CD4-positive, alpha-beta T cell treated with Interleukin-15 for 1 hour (primary cell): ENCODE results near the gene MRPL43.
"Not testable (repeated sequence)": the region's sequence is repeated elsewhere in the genome, so short reads cannot be mapped to it uniquely, and the experiment has no call there.

Experiments
- DNase-seq: peaks from one replicate; pipeline ENCODE4 v3.0.0-alpha.2; 2020

MRPL43 gene

DNA sequence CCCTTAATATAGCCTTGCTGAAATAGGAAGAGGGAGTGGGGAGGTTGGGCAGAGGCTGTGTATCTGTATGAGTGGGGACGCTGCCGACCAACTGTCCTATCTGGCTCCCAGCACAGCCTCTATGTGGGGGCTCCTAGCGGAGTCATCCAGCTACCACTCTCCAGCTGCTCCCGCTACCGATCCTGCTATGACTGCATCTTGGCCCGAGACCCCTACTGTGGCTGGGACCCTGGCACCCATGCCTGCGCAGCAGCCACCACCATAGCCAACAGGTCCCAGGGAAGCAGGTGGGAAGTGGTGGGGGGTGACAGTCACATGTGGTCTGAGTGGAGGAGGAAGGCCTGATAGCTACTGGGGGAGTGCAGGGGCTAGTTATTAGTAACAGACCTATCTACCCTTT lies 6.6 kb downstream of the MRPL43 start:
- no peak for DNase-seq

DNA sequence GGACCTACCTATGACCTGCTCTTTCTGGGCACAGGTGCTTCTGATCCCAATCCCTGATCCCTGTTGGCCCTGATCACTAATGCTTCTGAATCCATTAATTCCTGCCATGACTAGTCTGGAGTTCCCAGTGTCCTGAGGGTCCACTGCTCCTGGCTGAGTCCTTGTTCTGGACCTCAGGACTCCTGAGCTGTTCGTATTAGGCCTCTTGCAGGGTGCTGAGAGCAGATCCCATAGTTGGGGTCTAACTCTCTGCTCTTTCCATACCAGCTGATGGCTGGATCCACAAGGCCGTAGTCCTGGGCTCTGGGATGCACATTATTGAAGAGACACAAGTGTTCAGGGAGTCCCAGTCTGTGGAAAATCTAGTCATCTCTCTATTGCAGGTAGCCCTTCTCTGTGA lies 7.0 kb downstream of the MRPL43 start:
- no peak for DNase-seq

DNA sequence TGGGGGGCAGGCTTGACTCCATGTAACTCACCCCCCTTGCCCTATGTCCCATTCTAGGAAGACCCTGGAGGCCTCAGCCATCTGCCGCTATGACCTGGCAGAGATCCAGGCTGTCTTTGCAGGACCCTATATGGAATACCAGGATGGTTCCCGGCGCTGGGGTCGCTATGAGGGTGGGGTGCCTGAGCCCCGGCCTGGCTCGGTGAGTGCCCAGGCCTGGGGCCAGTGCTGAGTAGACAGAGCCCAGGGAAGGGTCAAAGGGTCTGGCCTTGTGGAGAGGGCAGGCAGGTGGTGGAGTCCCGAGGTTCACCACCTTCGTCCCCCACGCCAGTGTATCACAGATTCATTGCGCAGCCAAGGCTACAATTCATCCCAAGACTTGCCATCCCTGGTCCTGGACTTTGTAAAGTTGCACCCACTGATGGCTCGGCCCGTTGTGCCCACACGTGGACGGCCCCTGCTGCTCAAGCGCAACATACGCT lies 7.5 kb downstream of the MRPL43 start:
- DNase-seq, result no peak

DNA sequence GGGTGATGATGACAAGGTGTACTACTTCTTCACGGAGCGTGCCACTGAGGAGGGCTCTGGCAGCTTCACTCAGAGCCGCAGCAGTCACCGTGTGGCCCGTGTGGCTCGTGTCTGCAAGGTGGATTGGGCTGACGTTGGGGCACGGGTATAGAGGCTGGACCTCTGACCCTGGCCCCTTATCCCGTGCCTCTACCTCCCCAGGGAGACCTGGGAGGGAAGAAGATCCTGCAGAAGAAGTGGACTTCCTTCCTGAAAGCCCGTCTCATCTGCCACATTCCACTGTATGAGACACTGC lies 8.4 kb downstream of the MRPL43 start:
- DNase-seq, result no peak

DNA sequence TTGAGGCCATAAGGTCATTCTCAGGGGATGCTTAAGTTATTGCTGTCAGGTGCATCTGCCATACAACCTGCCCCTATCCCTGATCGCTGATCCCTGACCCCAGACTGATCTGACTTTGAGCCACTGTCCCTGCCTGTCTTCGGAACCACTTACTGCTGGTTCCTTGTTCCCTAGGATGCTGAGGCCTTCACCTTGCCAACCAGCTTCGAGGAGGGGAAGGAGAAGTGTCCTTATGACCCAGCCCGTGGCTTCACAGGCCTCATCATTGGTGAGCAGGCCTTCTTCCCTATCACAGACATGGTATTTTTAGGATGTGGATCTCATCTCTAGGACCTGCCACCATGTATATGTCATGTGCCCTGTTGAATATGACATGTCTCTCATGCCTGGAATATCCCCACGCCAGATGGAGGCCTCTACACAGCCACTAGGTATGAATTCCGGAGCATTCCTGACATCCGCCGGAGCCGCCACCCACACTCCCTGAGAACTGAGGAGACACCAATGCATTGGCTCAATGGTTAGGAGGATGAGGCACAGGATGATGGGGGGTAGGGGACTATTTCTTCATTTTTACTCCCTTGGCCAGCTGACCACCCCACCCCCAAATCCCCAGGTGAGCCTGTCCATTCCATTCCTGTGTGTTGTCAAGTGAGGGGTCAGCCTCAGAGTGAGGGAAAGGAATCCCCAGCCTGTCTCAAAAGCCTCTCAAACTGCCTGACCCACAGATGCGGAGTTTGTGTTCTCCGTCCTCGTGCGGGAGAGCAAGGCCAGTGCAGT lies 9.0 kb downstream of the MRPL43 start:
- no peak for DNase-seq

DNA sequence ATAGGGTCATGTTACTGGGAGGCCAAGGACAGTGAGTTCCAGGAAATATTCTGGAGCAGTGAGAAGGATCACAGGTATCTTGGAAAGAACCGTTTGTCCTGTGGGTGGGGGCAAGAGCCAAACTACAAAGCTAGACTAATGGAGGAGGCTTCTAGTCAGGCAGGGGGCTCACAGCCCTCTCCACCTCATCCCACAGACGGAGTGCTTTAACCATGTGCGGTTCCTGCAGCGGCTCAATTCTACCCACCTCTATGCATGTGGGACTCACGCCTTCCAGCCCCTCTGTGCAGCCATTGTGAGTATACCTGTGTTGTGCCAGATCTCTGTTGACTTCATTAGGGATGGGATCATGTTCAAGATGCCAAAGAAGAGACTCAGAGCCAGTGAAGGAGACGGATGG lies 9.9 kb downstream of the MRPL43 start:
- DNase-seq, result no peak

DNA sequence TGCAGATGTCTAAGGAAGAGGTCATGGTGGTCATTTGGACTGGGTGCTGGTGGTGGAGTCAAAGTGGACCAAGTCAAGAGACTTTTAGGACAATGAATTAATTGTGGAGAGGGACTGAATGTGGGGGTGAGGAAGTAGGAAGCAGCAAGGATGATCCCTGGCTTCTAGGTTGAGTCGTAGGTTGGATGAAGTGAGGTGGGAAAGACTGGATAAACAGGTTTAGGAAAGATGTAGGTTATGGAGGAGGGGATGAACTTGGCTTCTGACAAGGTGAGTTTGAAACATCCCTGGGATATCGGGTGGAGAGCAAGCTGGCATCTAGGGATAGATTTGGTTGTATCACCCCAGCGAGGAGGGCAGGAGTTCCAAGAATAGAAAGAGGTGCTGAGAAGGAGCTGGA lies 10.4 kb downstream of the MRPL43 start:
- DNase-seq, result no peak

DNA sequence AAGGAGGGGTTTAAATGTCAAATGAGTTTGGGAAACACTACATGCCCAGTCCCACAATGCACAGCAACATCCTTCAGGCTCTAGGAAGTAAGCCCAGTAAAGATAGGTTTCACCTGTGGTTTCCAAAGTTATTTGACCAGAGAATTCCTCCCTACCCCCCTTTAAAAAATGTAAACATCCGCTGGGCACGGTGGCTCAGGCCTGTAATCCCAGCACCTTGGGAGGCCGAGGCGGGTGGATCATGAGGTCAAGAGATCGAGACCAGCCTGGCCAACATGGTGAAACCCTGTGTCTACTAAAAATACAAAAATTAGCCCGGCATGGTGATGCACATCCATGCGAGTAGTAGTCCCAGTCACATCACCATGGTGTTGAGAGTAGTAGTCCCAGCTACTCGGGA lies 11.9 kb downstream of the MRPL43 start:
- not testable (repeated sequence) for DNase-seq

DNA sequence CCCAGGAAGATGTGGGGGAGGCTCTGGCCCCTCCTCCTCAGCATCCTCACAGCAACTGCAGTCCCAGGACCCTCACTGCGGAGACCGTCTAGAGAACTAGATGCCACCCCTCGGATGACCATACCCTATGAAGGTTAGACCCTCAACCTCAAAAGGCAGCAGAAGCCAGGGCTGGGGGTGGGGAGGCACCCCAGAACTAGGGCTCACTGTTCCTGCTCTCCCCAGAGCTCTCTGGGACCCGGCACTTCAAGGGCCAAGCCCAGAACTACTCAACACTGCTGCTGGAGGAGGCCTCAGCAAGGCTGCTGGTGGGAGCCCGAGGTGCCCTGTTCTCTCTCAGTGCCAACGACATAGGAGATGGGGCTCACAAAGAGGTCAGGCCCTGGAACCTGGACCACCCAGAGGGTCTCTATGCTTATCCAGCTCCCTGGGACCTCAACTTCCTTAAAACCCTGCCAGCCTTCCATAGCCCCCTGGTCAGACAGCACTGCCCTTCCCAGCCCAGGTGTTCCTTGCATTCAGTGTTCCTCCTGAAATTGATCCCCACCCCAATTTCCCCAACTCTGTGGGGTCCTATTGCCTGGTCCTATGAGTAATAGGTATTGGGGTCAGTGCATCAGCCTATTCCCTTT lies 14.3 kb downstream of the MRPL43 start:
- no peak for DNase-seq

DNA sequence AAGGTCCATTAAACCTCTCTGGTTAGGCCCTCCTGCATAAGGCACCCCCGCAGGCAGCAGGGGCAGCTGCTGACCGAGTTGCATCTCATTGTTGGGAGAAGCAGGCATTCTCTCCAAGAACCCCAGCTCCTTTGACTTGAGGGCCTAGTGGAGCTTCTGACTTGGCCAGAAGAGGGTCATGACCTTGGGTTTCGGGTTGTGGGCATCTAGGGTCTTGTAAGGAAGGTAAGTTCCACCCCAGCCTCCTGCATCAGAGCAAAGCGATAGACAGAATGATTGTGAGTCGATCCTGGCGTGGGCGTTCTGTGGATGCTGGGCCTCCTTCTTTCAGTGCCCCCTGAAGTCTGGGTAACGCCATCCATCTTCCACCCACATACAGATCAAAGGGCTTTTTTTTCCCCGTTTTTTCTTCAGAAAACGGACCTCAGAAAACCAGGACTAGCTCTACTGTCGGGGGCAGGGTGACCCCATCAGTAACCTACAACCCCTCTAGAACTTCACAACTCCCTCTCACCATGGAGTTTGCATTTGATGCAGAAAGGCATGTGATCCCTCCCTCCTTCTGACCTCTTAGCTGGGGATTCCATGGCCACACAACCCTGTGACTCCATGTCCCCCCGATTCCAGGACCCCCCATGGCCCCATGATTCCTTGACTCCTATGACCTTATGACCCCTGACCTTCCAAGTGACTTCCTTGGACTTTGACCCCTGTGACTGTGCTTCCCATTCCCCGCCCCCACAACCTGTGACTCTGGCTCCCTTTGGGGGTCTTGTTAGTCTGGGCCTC lies 15.0 kb downstream of the MRPL43 start:
- no peak for DNase-seq

DNA sequence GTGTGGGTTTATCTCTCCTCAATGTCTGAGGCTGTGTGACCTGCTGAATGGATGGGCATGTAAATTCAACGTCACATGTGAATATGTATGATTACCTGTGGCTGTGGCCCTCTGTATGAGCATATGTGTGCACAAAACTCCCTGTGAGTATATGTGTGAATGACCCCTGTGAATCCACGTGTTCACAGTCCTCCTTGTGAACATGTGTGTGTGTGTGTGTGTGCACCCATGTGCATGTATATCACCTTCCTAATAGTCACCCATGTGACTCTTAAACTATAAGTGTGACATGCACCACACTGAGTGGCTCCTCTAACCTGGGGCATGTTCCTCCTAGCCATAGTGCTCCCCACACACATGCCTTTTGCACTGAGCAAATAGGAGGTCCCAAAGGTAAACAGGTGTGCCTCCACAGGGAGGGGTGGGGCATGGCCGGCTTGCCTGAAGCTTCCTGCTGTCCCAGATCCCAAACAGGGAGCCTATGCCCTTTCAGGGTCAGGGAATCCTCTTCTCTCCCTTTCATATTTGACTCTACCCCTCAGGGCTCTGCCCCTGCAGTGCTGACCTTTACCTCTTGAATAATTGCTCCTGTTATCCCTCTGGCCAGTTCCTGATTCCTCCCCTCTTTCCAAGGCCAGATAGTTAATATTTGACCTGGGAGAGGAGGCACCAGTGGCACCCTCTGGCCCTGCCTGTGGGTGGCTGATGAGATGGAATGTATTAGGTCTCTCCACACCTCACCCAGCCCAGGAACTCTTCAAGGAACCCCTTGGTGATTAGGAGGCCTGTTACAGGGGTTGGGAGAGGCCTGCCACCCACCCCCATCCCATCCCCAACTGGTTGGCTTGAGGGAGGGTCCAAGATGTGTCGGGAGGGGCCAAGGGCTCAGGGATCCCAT lies 16.1 kb downstream of the MRPL43 start:
- no peak for DNase-seq

DNA sequence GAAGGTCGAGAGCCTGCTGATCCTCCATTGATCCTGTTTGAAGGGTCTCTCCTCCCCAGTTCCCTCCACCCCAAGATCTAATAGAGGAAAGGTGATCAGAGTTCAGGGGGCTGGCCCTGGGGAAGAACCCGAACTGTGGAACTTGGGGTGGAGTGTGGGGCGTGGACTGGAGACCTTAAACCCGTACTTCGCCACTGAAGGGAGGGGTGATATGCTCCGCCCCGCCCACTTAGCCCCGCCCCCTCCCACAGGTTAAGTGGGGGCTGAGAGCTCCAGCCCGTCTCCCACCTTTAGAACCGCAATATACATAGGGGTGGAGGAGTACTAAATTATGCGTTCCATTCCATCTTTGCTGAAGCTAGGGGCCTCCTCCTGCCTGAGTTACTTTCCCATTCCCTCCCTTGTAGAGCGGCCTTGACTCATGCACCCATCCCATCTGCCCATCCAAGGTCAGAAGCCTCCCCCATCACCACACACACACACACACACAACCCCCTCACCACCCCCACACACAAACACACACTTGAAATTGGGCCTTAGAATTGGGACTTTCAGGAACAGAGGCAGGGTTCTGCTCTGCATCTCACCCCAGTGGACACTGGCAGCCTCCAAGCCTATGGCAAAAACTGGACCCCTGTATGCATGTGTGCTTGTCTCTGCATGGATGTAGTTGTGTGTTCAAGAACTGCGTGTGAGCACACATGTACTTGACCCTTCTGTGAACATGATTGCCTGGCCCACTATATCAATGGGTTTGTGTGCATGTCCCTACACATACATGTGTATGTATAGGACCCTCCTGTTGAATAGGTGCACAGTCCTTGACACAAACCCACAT lies 17.0 kb downstream of the MRPL43 start:
- peak; percentile 55 for DNase-seq

DNA sequence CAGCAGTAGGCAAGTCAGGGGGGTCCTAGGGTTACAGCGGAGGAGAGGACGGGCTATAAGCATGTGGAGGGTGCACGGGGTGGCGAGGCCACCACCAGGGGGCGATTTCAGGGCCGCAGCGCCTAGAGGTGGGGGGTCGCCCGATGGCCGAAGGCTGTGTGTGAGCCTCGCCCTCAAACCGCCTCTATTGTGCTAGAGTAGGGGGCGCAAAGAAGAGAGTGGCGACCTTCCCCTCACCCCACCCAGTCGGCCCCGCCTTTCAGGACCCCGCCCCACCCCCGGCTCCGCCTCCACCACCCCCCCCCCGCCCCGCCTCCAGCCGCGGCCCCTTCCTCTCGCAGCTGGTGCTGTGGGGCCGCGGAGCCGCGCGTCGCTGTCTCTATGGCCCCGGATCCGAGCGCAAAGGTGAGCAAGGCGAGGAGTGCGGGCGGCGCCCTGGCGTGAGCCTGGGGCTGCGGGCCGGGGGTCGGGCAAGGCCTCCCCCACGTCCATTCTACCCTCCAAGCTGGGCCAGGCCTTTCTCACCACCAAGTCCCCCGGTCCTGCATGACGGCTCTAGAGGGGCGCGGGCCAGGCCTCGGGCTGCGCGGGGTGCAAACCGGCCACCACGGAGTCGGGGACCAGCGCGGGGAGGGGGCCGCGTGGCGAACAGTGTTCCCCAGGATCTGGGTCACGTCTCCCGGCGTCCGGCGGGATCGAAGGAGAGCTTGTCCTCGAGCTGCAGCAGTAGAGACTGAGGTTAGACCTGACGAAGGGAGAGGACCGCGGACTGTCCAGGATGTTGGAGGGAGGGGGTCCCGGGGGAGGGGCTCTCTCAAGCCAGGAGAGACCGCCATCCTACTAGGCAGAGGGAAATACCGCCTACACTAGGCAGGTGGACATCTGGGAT lies 17.9 kb downstream of the MRPL43 start, which contains the start of gene SEMA4G:
Gene SEMA4G (plus strand): TSS at position 318 of the 889 bp plus-strand sequence. CDS start 3,409 bp downstream, outside the sequence.
- DNase-seq, result peak; percentile 41

DNA sequence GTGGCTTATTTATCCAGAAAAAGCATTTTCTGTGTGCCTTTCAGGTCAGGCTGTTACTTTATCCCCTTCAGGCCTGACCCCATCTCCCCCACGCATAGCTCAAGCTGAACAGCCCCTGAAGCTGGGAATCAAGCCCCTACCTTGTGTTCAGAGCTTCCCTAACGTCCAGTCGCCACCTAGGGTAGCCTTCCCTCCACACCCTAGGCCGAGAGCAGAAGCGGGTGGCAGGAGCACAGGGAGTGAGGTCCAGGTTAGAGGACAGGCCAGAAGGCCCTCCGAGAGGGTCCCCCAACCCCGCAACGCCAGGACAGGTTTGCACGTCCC lies 18.5 kb downstream of the MRPL43 start:
- no peak for DNase-seq

DNA sequence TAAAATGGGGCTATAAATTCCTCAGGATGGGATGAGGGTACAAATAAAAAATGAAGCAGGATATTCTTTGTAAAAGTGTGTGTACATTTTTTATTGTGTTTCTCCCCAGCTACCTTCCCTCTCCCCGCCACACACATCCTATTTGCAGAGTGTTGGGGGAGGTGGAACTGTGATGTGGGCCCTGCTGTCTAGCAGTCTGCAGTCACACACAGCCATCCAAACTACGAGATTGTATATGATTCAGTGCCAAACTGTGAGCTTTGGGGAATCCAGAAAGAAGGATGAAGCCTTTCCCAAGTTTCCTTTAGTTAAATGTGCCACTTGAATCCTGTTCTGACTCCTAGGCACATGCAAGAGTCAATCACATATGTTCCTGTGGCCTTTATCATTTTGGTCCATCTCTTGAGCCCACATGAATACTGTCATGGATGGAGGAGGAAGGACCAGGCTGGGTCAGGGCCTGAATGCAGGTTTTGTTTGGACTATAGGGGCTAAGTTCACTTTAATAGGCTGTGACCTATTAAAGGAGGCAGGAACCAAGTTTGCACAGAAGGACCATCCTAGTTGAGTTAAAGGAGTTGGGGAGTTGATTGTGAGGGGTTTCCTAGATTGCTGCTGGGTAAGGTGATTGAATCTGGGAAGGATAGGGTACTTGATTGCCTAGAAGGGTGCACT lies 19.1 kb downstream of the MRPL43 start:
- no peak for DNase-seq

DNA sequence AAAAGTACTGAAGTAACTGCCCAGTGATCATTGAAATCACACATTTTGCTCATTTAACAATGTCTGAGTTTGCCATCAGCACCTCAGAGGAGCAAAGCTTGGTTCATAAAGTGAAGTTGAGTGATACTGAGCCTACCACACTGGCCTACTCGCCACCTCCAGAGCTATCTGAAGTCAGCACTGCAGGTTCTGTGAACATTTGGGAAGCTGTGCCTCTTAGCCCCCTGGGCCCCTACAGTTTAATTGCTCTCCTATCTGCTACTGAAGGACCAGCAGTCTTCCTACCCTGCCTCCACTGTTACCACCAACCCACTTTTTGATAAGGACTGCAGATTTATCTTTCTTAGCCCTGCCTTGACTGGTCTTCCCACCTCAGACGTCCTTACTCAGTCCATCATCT lies 20.0 kb downstream of the MRPL43 start:
- DNase-seq, result no peak

DNA sequence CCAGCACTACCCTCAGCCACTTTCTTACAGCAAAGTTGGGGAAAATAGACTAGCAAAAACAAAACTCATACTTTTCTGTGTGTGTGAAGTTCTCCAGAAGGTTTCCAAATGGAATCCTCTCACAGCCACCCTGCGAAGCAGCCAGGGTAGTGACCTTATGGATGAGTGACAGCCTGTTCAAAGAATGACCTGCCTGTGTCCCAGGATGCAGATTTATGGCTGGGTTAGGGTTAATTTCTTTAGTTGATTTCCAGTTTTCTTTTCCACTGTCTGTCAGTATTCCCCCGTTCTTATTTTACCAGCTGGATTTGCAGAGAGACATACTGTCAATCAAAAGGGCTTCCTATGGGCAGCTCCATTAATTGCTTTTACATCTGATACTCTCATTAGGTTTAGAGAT lies 20.4 kb downstream of the MRPL43 start:
- no peak for DNase-seq

DNA sequence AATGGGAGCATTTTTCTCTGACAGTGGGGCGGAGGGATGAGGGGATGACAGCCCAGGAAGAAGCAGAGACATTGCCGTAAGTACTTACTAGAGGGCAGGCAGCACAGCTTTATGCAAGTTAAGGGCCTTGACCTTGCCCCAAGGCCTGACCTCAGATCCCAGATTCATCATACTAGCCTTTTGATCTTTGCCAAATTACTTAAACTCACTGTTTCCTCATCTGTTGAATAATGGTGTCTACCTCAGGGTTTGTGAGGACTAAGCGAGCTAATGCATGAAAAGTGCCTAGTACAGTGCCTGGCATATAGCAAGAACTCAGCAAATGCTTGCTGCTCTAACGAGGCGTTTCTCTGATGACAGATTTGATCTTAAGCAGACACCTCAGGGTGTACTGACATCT lies 21.5 kb downstream of the MRPL43 start:
- no peak for DNase-seq

DNA sequence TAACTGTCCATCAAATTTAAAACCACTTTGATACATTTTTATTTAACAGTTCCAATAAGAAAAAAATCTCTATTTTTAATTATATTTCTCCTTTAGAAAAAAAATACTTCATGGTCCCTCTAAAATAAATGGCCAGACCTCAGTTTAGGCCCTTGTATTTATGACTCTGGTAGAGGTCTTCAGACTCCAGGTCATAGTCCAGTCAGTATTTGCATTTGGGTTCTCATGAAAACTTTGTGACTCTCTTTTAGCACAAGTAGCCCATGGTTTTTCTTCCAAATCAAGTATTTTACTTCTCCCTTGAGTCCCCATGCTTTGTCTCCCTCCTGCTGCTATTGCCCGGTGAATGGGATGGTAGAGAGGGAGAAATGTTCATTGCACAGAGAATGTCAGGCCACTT lies 23.5 kb downstream of the MRPL43 start:
- DNase-seq, result no peak

DNA sequence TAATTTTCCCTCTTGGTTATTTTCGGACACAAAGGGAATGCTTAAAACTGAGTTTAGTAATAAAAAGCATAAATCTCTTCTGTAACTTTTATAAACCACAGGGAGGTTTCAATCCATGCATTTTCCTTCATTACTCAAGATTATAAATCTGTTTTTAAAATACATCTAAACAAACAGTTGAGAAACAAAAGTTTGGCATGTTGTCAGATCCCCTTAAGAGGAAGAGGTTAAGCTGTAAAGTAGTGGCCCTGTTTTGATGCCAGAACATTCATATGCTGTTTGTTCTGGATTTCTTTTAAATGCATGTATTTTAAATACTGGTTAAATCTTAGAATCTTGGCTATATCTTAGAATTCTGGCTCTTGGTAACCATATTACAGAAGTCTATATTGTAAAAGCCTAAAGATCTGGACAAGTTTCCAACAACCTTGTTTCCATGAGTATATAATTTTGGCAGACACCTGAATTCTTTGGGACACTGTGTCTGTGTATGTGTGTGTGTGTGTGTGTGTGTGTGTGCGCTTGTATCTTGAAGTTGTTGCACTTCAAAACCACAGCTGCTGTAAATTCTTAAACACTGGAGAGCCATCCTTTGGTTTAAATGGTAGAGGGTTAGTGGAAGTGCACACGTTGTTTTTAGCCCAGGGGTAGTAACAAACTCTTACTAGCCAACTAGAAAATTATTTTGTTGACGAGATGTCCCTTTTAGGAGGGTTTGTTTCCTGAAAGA lies 24.8 kb downstream of the MRPL43 start:
- DNase-seq, result no peak
